Measurements from ENCODE around the gene SLC25A24.

DNA sequence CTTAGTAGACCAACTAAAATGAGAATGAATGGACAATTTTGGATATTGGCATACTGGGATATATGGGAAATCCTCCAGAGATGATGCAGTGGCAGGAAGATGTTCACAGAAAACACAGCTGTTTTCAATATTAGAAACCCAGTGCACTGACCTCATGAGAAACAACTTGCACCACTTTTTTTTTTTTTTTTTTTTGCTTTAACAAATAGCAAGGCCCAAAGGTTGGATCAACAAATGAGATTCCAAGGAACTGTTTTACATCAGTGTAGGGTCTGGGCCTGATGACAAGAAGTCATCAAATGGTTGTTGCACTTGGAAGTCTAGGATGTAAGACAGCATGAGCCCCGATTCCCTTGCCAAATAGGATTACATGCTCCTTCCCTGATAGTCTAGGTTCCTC, 110.7 kb downstream of the SLC25A24 start:
- TF ChIP-seq, protein P1, sequence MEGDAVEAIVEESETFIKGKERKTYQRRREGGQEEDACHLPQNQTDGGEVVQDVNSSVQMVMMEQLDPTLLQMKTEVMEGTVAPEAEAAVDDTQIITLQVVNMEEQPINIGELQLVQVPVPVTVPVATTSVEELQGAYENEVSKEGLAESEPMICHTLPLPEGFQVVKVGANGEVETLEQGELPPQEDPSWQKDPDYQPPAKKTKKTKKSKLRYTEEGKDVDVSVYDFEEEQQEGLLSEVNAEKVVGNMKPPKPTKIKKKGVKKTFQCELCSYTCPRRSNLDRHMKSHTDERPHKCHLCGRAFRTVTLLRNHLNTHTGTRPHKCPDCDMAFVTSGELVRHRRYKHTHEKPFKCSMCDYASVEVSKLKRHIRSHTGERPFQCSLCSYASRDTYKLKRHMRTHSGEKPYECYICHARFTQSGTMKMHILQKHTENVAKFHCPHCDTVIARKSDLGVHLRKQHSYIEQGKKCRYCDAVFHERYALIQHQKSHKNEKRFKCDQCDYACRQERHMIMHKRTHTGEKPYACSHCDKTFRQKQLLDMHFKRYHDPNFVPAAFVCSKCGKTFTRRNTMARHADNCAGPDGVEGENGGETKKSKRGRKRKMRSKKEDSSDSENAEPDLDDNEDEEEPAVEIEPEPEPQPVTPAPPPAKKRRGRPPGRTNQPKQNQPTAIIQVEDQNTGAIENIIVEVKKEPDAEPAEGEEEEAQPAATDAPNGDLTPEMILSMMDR (conservative IDR thresholded peaks at IDR 0.05; ENCODE audit: low read length) = no peak
- TF ChIP-seq EZH2phosphoT487 (IDR thresholded peaks at IDR 0.05; ENCODE audit: borderline replicate concordance) = no peak
